RPMI8226 (cell line): Measurements from ENCODE around the gene HOXA13.

Experiments used
- DNase-seq: peaks from one replicate; pipeline ENCODE4 v3.0.0-alpha.2; 2015

HOXA13 gene

GRCh38 chr7:27180431-27181420 lies 19.2 kb downstream of the HOXA13 start:
- no peak for DNase-seq

GRCh38 chr7:27179503-27180430 lies 20.1 kb downstream of the HOXA13 start:
- DNase-seq: peak; percentile 58

- no peak for DNase-seq
These were observed 20.9 kb downstream of the HOXA13 start for GRCh38 chr7:27179030-27179429.

GRCh38 chr7:27178366-27178765 lies 21.5 kb downstream of the HOXA13 start:
- no peak for DNase-seq

GRCh38 chr7:27177795-27178320 lies 22.0 kb downstream of the HOXA13 start:
- DNase-seq: no peak

GRCh38 chr7:27176962-27177794 lies 22.7 kb downstream of the HOXA13 start:
- no peak for DNase-seq

- no peak for DNase-seq
These were observed 23.4 kb downstream of the HOXA13 start for GRCh38 chr7:27176524-27176845.

- DNase-seq: no peak
These were observed 24.0 kb downstream of the HOXA13 start for GRCh38 chr7:27175626-27176523.

GRCh38 chr7:27174874-27175625 lies 24.8 kb downstream of the HOXA13 start:
- no peak for DNase-seq

GRCh38 chr7:27173956-27174873 lies 25.7 kb downstream of the HOXA13 start, which contains the start of gene HOXA10:
Gene HOXA10 (minus strand): TSS chr7:27174320. CDS start chr7:27174306, 14 bp downstream.
- DNase-seq: no peak

GRCh38 chr7:27173511-27173955 lies 26.4 kb downstream of the HOXA13 start:
- DNase-seq: no peak

- no peak for DNase-seq
These were observed 26.9 kb downstream of the HOXA13 start for GRCh38 chr7:27172823-27173510.

GRCh38 chr7:27172315-27172774 lies 27.5 kb downstream of the HOXA13 start:
- DNase-seq: no peak

- DNase-seq: peak; percentile 47
These were observed 28.1 kb downstream of the HOXA13 start for GRCh38 chr7:27171637-27172314.

GRCh38 chr7:27171325-27171636 lies 28.6 kb downstream of the HOXA13 start:
- no peak for DNase-seq

GRCh38 chr7:27170426-27171324 lies 29.2 kb downstream of the HOXA13 start:
- no peak for DNase-seq
